Ectodermal cell (in vitro differentiated cells): ENCODE data around the gene RALGAPA2.

ENCODE experiments used
- H3K27ac ChIP-seq: 2 replicates; pipeline ENCODE4 v1.7.0; 2013; ENCODE audit warnings: mild to moderate bottlenecking, low read depth, low read length; ENCODE audit not compliant: insufficient read depth, poor library complexity, severe bottlenecking
- H3K27me3 ChIP-seq: 2 replicates; pipeline ENCODE4 v1.7.0; 2013; ENCODE audit warnings: mild to moderate bottlenecking, low read length; ENCODE audit not compliant: insufficient read depth, control insufficient read depth, poor library complexity, severe bottlenecking
- H3K36me3 ChIP-seq: one replicate; pipeline ENCODE4 v1.7.0; 2013; ENCODE audit warnings: low read length; ENCODE audit not compliant: control insufficient read depth, insufficient read depth
- H3K4me1 ChIP-seq: one replicate; pipeline ENCODE4 v1.7.0; 2013; ENCODE audit warnings: low read length; ENCODE audit not compliant: control insufficient read depth, insufficient read depth
- H3K4me3 ChIP-seq: 2 replicates; pipeline ENCODE4 v1.7.0; 2013; ENCODE audit warnings: low read depth, low read length, control low read depth; ENCODE audit not compliant: insufficient read depth
- H3K9me3 ChIP-seq: 2 replicates; pipeline ENCODE4 v1.7.0; 2013; ENCODE audit warnings: mild to moderate bottlenecking, low read length, moderate library complexity; ENCODE audit not compliant: control insufficient read depth
- WGBS, 2 experiments: methylation state at CpG; one replicate each; pipeline ENCODE4 v1.1.7; 2013; ENCODE audit warnings: missing lambda C conversion rate in 2 of 2; 5-methylcytosine and 5-hydroxymethylcytosine counted together

The RALGAPA2 gene

DNA sequence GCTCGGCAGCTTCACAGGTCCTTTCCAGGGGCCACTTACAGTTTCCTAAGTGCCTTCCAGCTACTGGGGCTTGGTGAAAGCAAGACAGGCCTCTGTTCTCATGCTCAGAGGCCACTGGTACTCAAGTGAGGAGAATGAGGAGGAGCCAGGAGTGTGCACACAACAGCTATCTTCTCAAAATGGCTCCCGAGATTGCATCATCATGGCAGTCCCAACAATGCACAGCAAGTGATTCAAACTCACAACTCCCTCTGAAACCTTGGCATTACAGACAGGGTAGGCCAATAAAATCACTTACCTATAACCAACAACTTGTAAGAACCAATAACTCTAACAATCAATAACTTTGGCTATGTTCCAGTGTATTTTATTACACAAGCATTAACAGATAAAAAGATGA, 77.4 kb downstream of the RALGAPA2 start:
- 95 to 96% methylated on average over 2 of the region's 2 CpGs for WGBS, 2 experiments
- Histone ChIP-seq H3K27me3 (no peaks in the 10 kb centered on the region), H3K36me3 (peaks cover 11% of the 10 kb centered on the region), H3K4me3 (no peak overlapping the region), H3K9me3 (no peaks in the 10 kb centered on the region), H3K27ac (no peak overlapping the region), H3K4me1 (no peaks in the 10 kb centered on the region)

DNA sequence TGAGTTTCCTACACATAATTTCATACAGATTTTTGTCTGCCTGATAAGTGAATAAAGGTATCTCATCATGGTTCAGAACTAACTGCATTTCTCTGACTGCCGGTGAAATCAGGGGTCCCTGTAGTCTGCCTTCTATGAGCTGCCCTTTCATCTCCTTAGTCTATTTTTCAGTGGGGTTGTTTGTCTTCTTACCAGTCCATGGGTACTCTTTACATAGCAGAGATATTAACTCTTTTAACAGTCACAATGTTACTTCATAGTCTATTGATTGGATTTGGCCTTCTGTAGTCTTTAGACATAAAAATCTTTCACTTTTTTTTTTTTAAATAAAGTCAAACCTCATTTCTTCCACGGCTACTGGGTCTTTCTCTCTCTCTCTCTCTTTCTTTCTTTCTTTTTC, 79.8 kb downstream of the RALGAPA2 start:
- Histone ChIP-seq H3K36me3 (peaks cover 10% of the 10 kb centered on the region), H3K4me1 (no peaks in the 10 kb centered on the region), H3K27ac (no peak overlapping the region), H3K9me3 (no peaks in the 10 kb centered on the region), H3K27me3 (no peaks in the 10 kb centered on the region), H3K4me3 (no peak overlapping the region)
- WGBS, 2 experiments = 91 to 97% methylated on average over 2 of the region's 2 CpGs

GRCh38 chr20:20630551-20630950, 81.9 kb downstream of the RALGAPA2 start:
- Histone ChIP-seq H3K9me3 (no peaks in the 10 kb centered on the region), H3K4me1 (no peaks in the 10 kb centered on the region), H3K4me3 (no peak overlapping the region), H3K27me3 (no peaks in the 10 kb centered on the region), H3K36me3 (peaks cover 10% of the 10 kb centered on the region), H3K27ac (no peak overlapping the region)
- 96 to 100% methylated on average over 4 of the region's 4 CpGs for WGBS, 2 experiments

DNA sequence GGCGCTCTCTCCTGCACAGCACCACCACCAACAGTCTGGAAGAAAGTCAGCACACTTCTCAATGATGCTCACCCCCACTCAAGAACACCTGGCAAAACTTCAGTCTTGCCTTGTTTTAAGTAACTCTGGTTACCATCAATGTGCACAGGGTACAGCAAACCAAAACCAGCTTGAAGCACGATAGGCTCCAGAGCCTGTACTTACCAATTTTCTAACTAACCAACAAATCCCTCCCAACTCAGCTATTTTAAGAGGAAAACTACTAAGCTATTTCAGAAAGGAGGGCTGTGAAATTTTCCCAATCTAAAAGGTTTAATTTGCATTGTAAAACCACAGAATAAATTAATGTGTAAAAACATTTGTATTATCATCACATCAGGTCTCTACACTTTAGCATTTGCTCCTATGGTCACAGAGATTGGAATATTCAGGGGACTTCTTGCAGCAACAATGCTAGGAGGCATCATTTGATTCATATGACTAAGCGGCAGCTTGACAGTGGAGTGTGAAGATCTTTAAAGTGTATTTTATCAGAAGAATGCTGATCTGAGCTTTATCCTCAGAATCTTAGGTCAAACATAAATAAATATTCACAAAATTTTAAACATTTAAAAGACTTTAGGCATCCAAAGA, 82.8 kb downstream of the RALGAPA2 start:
- no peak overlapping the region for H3K27ac ChIP-seq
- peaks cover 7% of the 10 kb centered on the region for H3K36me3 ChIP-seq
- no peaks in the 10 kb centered on the region for H3K4me1 ChIP-seq
- H3K27me3 ChIP-seq = no peaks in the 10 kb centered on the region
- no peaks in the 10 kb centered on the region for H3K9me3 ChIP-seq
- H3K4me3 ChIP-seq = no peak overlapping the region
- WGBS, 2 experiments = 95 to 98% methylated on average over 3 of the region's 3 CpGs

- Histone ChIP-seq H3K27me3 (no peaks in the 10 kb centered on the region), H3K27ac (no peak overlapping the region), H3K4me3 (no peak overlapping the region), H3K4me1 (no peaks in the 10 kb centered on the region), H3K9me3 (no peaks in the 10 kb centered on the region), H3K36me3 (peaks cover 3% of the 10 kb centered on the region)
- 98 to 99% methylated on average over 2 of the region's 2 CpGs for WGBS, 2 experiments
Measured at GRCh38 chr20:20628314-20628713, 84.1 kb downstream of the RALGAPA2 start.

- H3K9me3 ChIP-seq = no peaks in the 10 kb centered on the region
Measured at GRCh38 chr20:20627471-20627870, 85.0 kb downstream of the RALGAPA2 start.

DNA sequence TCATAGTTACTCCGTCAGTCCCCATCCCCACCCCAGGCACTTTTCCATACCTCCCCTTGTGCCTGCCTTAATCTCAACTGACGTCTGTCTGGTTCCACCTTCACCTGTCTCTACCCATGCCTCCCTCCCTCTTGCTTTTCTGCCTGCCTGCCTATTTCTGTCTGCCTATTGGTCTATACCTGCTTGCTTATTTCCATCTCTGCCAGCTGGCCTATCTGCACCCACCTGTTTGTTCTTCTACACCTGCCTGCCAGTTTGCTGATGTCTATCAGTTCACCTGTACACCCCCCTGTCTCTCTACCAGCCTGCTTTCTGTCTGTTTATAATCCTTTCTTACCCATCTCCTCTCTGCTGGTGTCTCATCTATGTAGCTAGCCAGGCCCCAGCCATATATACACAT, 87.5 kb downstream of the RALGAPA2 start:
- H3K27ac ChIP-seq = no peak overlapping the region
- no peaks in the 10 kb centered on the region for H3K9me3 ChIP-seq
- H3K4me3 ChIP-seq = no peak overlapping the region
- H3K27me3 ChIP-seq = no peaks in the 10 kb centered on the region
- 94% methylated on average over 2 of the region's 2 CpGs for WGBS, 2 experiments
- H3K4me1 ChIP-seq = no peaks in the 10 kb centered on the region
- H3K36me3 ChIP-seq = peaks cover 3% of the 10 kb centered on the region

More at GRCh38 chr20:20627471-20627870, 85.0 kb downstream of the RALGAPA2 start:
- Histone ChIP-seq H3K4me1 (no peaks in the 10 kb centered on the region), H3K27ac (no peak overlapping the region), H3K27me3 (no peaks in the 10 kb centered on the region), H3K4me3 (no peak overlapping the region), H3K36me3 (peaks cover 3% of the 10 kb centered on the region)
- 92 to 95% methylated on average over 4 of the region's 4 CpGs for WGBS, 2 experiments

- no peak overlapping the region for H3K27ac ChIP-seq
- no peaks in the 10 kb centered on the region for H3K9me3 ChIP-seq
- 91 to 98% methylated on average over 1 of the region's 1 CpG for WGBS, 2 experiments
- no peaks in the 10 kb centered on the region for H3K27me3 ChIP-seq
- no peaks in the 10 kb centered on the region for H3K4me1 ChIP-seq
- H3K36me3 ChIP-seq = no peaks in the 10 kb centered on the region
- H3K4me3 ChIP-seq = no peak overlapping the region
Measured at GRCh38 chr20:20621195-20621594, 91.2 kb downstream of the RALGAPA2 start.

DNA sequence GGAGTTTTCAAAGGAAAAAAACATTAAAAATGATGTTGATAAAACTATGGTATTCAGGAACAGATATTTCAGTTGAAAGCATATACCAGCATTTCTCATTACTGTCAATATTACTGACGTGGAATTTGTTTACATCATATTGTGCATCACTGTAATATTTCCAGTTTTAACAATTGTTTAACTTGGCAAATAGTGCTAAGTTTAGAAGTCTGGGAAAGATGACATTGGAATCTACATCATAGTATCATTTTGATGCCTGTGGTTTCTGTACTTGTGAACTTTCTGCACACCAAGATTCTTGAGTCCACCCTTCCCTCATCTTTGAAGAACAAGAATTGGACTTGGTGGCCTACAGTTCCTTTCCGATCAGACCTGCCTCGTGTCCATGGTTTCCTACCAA, 98.1 kb downstream of the RALGAPA2 start:
- Histone ChIP-seq H3K4me3 (no peak overlapping the region), H3K9me3 (no peaks in the 10 kb centered on the region), H3K36me3 (no peaks in the 10 kb centered on the region), H3K27me3 (no peaks in the 10 kb centered on the region), H3K27ac (no peak overlapping the region), H3K4me1 (no peaks in the 10 kb centered on the region)
- 95% methylated on average over 3 of the region's 3 CpGs for WGBS, 2 experiments

DNA sequence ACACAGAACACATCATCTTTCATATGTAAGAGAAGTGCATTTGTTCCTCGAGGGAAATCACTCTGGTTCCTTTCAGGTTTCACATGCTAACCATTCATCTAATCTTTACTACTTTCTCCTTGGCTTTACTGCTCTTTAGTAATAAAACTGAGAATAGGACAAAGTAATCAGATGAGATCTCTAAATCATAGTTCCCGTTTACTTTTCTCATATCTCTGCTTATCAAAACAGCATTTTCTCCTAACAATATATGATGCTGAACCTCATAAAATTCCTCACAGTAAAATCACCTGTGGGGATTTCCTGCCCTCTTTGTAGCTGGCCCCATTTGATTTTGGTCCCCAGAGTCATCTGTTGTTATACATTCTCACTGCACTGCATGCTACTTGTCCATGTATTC, 100.2 kb downstream of the RALGAPA2 start:
- no peaks in the 10 kb centered on the region for H3K36me3 ChIP-seq
- no peaks in the 10 kb centered on the region for H3K27me3 ChIP-seq
- no peak overlapping the region for H3K4me3 ChIP-seq
- H3K27ac ChIP-seq = no peak overlapping the region
- no peaks in the 10 kb centered on the region for H3K9me3 ChIP-seq
- no peaks in the 10 kb centered on the region for H3K4me1 ChIP-seq
- 96 to 100% methylated on average over 2 of the region's 2 CpGs for WGBS, 2 experiments

DNA sequence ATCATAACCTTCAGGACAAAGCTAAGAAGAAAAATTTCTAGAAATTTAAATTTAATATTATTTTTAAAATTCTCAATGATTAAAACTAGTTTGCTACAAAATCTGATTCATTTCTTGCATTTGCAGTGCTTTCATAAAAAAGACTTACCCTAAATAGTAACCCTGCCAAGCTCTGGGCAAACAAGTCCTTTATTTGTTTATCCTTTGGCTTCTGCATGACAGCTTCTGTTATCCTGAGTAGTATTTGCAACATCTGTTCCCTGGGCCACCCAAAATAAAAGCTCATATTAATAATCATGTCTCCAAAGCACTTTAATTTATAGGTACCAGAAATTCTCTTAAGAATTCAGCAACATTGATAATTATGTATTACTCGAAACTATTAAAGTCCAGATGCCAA, 101.3 kb downstream of the RALGAPA2 start:
- H3K9me3 ChIP-seq = no peaks in the 10 kb centered on the region
- H3K27ac ChIP-seq = no peak overlapping the region
- H3K36me3 ChIP-seq = no peaks in the 10 kb centered on the region
- no peaks in the 10 kb centered on the region for H3K27me3 ChIP-seq
- WGBS, 2 experiments = 90 to 100% methylated on average over 1 of the region's 1 CpG
- no peak overlapping the region for H3K4me3 ChIP-seq
- H3K4me1 ChIP-seq = no peaks in the 10 kb centered on the region
